Measurements from ENCODE around the gene YJEFN3.

DNA sequence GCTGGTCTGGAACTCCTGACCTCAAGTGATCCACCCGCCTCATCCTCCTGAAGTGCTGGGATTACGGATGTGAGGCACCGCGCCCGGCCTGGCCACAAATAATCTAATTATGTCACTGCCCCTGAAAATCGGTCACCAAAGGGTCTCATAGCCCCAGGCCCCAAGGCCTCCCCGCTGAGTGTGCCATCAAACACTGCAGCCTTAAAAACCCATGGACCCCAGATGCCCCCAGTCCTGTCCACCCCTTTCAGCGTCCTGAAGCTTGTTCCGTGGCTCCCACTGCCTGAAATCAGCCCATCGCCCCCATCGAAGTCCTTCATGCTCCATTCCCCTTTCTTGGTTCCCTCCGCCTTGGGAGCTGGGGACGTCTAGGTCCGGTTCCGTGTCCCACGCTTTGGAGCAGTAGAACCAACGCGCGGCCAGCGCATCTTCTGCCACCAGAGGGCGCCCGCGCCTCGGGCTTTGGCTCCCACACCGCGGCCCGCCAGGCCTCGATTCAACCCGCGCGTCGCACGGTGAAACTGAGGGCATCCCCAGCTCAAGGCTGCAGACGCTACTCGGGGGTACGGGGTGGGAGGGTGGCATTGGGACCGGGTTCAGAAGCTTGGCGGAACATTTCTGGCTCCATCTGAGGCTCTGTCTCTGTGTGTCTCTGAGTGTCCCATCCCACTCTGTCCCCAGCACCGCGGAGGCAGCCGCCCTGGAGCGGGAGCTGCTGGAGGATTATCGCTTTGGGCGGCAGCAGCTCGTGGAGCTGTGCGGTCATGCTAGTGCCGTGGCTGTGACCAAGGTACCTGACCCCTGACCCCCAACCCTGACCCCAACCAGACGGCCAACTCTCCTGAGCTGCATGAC, 3.5 kb downstream of the YJEFN3 start:
- TF ChIP-seq, protein P1, sequence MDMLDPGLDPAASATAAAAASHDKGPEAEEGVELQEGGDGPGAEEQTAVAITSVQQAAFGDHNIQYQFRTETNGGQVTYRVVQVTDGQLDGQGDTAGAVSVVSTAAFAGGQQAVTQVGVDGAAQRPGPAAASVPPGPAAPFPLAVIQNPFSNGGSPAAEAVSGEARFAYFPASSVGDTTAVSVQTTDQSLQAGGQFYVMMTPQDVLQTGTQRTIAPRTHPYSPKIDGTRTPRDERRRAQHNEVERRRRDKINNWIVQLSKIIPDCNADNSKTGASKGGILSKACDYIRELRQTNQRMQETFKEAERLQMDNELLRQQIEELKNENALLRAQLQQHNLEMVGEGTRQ (IDR thresholded peaks at IDR 0.05; ENCODE audit: borderline replicate concordance, low read depth, low read length): no peak
- TF ChIP-seq, protein P2, sequence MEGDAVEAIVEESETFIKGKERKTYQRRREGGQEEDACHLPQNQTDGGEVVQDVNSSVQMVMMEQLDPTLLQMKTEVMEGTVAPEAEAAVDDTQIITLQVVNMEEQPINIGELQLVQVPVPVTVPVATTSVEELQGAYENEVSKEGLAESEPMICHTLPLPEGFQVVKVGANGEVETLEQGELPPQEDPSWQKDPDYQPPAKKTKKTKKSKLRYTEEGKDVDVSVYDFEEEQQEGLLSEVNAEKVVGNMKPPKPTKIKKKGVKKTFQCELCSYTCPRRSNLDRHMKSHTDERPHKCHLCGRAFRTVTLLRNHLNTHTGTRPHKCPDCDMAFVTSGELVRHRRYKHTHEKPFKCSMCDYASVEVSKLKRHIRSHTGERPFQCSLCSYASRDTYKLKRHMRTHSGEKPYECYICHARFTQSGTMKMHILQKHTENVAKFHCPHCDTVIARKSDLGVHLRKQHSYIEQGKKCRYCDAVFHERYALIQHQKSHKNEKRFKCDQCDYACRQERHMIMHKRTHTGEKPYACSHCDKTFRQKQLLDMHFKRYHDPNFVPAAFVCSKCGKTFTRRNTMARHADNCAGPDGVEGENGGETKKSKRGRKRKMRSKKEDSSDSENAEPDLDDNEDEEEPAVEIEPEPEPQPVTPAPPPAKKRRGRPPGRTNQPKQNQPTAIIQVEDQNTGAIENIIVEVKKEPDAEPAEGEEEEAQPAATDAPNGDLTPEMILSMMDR (IDR thresholded peaks at IDR 0.05 in 2 of 3, conservative IDR thresholded peaks at IDR 0.05 in 1 of 3; ENCODE audit: control insufficient read depth in 2 of 3, extremely low read depth in 1 of 3, insufficient read depth in 1 of 3, low read depth in 3 of 3, low read length in 3 of 3): peak; percentile 95 to 96 (median 95)
- TF ChIP-seq POLR2A (IDR thresholded peaks at IDR 0.05; ENCODE audit: low read depth, low read length) (peak; percentile 47), ZNF274 (IDR thresholded peaks at IDR 0.05; ENCODE audit: insufficient read depth, insufficient read length) (no peak), ZNF24 (IDR thresholded peaks at IDR 0.05) (no peak), NFXL1 (IDR thresholded peaks at IDR 0.05; ENCODE audit: borderline replicate concordance) (no peak), EZH2 (IDR thresholded peaks at IDR 0.05; ENCODE audit: borderline replicate concordance, control insufficient read depth, low read depth, low read length) (no peak), HDAC2 (IDR thresholded peaks at IDR 0.05) (no peak), MXI1 (IDR thresholded peaks at IDR 0.05; ENCODE audit: low read depth, low read length) (no peak)

All from GM12878 (cell line).